Colon (tissue), 2 donors: ENCODE results near the gene MAGI1.

Experiments
- FAIRE-seq: peaks from 2 replicates; lab custom pipeline; 2012; peaks lifted over from hg19 to GRCh38; lab: Jason Lieb, UNC
- donor health status: control.
- donor health status: control.

MAGI1 gene

DNA sequence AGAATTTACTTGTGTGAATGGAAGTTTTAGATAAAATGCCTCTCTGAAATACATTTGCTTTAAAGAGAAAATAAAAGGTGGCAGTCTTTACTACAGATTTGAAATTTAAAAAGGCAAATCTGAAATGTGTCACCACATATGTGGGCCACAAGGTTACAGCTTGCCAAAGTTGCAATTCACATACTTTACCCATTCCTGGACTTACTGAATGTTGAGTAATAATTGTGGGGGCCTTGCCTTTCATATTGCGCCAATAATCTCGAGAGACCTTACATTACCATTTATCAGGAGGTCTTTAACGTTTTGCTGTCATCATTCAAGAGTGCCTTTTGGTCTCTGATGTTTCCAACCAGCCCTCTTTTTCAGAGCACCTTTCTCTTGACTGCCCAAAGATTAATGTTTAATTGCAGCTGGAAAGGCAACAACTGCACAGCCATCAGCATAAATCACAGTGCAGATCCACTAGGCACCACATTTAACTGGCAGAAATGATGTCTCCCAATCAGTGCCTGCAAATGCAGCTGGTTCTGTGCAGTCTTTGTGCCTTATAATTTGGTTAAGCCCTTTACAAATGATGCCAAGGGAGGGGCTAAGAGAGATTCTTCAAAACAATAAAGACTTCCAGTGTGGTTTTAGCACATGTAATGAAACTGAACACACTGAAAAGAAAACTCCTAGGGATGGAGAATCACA, 206.8 kb downstream of the MAGI1 start:
- no peak for FAIRE-seq

DNA sequence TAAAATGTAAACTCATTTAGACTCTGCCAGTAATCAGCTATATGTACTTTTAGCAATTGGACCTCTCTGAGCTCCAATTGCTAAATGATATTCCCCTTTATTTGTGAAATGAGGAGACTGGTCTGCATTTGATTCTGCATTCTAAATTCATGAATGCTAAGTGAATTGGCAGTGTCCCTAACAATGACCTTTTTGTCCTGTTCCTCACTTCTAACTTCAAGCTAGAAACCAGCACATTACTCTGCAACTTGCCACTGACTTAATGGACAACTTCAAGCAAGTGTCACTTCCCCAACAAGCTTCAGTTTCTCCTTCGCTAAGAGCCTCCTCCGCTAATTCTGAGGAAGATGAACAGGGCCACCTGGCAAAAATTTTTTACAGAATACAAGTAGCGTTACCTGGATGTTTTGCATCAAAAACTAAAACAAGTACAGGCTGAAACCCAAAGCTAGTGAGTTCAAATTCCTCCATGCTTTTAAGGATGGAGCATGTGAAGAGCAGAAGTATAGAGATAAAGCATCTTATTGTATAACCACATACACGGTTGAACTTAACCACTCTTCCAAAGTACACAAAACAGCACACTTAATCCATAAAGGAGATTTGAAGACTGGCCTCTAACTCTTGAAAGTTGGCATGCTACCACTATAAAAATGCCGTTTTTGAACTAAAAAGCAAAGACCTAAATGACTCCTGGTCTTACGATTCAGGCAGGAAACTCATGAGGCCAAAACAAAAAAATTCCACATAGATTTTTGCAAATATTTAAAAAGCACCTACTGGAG, 207.6 kb downstream of the MAGI1 start:
- FAIRE-seq: no peak

DNA sequence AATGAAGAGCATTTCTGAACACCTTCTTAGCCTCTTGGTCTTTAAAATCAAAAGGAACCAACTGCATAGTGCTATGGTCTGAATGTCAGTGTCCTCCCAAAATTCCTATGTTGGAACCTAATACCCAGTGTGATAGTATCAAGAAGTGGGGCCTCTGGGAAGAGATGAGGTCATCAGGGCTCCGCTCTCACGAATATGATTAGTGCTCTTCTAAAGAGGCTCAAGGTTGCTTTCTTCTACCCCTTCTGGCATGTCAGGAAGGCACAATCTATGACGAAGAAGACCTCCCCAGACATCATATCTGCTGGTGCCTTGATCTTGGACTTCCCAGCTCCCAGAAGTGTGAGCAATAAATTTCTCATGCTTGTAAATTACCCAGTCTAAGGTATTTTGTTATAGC, 209.5 kb downstream of the MAGI1 start:
- no peak for FAIRE-seq

DNA sequence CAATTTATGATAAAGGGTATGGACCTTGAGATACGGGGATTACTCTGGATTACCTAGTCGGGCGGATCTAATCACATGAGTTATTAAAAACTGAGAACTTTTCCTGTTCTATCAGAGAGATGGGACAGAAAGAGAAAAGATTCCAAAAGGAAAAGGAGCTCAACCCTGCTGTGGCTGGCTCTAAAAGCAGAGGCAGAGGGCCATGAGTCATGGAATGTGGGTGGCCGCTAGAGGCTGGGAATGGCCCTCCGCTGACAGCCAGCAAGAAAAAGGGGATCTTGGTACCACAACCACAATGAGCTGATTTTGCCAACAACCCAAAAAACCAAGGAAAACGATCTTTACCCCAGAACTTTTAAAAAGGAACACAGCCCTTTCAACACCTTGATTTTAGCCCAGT, 210.0 kb downstream of the MAGI1 start:
- FAIRE-seq: no peak

DNA sequence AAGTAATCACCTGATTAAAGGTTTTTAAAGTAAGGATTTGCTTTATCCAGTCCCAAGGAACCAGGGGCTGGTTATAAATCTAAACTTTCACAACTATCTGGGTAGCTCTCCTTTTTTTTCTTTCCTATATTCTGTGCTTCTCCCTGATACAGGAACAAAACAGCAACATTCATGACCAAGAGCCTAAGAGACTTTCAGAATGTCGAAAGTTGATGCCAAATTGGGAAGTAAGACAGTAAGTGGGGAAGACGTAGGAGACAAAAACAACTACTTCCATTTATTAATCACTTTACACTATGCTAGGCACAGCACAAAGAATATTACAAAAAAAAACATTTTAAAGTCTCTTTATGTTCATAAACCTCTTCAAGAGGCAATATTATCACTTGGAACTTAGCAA, 211.6 kb downstream of the MAGI1 start:
- FAIRE-seq: no peak

DNA sequence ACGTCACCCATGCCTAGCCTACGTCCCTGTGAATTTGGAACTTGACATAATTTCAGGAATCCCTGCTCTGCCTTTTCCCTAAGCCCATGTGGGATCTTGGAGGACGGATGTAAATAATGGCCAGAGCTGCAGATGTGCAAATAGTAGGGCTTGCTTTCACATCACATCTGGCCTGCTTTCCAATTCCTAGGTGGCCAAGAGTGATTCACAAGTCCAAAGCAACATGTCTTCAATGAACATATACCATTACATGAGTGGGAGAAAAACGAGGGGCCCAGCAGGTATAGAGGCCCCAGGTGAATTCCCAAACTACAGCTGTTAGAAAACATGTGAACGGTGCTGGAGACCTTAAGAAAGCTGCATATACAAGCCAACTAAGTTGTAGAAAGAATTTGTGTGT, 214.6 kb downstream of the MAGI1 start:
- no peak for FAIRE-seq

DNA sequence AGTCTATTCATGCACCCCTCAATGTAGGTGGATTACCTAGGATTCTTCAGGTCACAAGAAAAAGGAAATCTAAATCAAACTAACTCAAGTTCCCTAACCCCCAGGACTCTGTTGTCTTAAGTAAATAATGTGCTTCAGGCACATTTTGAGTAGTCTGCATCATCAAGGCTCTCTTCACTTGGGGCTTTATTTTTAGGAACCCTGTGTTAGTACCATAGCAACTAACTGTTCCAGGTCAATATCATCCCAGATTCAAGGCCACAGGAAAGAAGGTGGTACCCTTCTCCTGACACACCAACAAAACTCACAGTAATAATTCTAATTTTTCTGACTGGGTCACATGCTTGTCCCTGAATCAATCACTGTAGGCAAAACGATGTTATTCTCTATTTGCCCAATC, 218.1 kb downstream of the MAGI1 start:
- no peak for FAIRE-seq

DNA sequence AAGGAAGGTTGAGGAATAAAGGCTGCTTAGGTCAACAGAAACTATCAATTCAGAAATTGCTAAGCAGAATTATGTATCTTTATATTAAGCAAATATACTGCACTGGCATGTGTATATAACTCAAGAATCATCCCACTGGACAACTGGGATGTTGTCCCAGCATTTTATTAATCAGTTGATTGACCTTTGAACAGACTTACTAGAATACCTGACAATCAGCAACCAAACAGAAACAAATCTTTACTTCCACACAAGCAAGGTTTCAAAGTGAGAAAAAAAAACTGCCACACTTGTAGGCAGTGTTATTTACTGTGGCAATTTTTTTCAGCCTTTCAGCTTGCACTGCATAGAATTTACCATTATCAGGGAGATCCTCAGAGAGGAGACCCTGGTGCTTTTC, 218.8 kb downstream of the MAGI1 start:
- no peak for FAIRE-seq

DNA sequence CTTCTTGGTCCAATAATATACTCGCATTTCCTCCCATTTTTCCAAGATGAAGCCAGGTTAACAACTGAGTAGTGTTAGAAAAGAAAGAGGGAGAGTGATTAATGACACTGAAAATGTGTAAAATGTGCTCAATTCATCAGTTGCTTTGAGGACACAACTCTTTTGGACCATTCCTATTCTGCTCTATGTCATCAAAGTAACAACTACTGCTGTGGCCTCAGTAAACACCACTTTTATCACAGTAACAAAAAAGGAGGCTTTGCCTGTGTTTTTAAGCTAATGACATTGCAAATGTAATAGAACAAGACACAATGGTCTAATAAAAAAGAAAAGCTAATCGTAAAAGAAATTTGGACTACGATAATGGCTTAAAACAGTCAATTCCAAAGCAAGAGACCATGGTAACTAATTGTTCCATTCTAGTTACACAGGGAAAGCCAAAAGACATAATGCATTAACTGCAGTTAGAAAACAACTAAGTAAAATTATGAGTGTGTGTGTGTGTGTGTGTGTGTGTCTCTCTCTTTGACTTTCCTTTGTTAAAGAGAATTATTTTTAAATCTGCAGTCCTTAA, 221.1 kb downstream of the MAGI1 start:
- FAIRE-seq: no peak

DNA sequence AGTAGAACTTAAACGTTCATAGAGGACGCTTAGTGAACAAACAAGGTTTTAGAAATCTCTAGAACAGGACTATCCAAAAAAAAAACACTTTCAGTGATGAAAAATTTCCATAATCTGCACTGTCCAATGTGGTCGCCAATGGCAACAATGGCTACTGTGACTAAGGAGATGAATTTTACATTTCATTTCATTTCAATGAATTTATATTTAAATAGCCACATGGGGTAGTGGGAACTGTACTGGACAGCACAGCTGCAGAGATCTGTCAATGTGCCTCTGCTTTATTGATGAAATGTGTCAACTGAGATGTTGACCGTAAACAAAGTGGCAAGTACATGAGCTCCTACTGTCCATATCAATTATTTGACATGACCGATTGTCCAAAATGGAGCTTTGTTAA, 222.5 kb downstream of the MAGI1 start:
- no peak for FAIRE-seq

DNA sequence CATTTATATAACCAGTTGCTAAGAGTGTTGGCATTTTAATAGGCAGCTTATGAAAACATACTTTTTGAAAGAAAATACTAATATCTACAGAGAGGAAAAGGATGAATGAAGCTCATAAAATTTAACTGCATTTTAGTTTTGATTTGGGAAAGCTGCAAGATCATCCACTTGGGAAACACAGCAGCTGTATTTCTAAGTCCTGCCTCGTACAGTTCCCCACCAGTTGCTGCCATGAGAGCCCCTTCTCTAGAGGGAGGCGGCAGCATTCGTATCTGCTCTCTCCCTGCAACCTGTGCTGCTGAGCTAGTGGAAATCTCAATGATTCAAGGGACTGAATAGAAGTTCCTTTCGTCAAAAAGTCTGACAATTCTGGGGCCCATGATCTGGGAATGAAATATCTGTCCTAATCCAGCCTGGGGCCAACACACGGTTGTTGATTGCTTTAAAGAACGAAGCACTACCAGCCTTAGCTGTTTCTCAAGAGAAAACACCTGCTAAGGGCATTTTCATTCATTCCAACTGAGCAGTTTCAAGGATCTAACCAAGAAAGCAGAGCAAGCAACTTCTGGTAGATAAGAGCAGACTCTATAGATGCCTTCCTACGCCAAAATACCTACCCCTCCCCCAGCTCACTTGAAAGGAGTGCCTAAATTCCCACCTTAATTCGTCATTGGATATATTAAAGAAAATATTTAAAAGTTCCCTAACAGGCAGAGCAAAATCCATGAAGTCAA, 223.7 kb downstream of the MAGI1 start:
- no peak for FAIRE-seq

DNA sequence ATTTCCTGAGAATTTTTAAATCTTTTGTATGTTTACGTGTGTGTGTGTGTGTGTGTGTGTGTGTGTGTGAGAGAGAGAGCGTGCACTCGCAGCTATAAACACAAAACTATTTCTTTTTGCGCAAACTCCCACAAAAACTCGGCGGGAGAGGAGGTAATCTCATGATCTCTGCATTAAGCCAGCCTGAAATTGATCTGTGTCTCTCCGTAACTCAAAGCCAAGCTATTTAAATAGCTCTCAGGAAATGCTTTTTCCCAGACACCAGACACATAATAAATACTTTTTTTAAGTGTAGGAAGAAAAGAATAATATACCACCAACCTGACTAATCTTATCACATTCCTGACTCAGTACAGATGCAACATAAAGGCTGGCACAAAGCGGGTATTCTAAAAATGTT, 226.8 kb downstream of the MAGI1 start:
- FAIRE-seq: no peak

DNA sequence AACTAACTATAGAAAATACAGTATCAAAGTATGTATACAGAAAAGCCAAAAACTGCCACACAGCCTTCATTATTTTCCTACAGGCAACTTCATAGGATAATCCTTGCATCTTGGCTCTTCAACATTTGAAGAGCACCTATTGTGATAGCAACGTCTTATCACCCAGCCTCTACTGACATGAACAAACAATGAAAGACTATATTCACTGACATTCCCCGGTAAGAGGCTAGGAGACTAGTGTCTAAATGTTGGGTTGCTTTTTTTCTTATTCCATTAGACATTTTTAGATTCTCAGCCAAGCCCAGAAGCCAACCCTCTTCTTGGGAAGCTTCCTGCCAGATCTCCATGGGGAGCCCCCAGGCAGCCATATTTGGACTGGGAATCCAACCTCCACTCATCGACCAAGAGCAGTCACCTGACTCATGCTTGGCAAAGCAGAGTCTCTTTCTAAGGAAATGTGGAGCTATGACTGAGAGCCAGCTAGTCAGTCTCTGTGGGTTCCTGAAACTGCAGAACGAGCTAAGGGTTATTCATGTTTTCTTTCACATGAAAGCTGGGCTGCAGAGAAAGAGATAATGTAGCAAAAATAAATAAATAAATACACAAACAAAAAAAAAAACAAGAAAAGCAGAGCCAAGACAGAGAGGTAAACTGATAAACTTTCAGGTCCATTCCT, 227.5 kb downstream of the MAGI1 start:
- no peak for FAIRE-seq

DNA sequence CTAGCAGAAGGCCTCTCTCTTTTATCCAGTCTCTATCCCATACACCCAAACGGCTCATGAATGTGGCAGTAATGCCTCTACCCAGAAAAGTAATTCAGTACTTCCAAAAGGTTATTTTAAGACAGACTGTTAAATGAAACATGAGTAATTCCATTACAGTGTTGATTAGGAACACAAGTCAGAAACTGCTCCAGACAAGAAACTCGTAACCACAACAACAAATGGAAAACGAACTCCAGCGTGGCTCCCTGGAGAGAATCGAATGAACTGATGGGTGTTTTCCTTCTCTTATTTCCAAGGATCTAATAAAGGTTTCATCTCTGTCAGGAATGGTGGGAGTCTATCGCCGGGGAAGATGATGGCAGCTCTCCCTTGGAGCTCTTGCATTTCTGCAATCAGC, 228.4 kb downstream of the MAGI1 start:
- FAIRE-seq: no peak

DNA sequence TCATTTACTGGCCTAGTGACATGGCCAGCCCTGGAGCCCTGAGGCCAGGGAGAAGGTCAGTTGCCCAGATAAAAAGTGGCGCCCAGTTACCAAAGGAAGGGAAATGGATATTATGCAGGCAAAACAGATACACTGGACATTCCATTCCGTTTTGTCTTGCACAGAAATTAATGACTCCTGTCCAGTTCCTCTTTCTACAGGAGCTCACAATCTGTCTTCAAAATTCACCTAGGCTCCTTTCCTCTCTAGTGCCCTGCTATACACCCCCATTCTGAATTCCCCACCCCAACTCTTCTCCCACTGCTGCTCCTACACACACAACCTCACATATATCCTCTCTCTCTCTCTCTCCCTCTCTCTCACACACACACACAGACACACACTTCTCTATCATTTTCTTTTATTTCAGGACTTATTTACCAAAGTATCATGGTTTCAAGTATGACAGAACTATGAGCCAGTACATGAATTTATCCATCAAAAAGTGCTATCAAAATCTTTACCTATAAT, 229.0 kb downstream of the MAGI1 start:
- no peak for FAIRE-seq

DNA sequence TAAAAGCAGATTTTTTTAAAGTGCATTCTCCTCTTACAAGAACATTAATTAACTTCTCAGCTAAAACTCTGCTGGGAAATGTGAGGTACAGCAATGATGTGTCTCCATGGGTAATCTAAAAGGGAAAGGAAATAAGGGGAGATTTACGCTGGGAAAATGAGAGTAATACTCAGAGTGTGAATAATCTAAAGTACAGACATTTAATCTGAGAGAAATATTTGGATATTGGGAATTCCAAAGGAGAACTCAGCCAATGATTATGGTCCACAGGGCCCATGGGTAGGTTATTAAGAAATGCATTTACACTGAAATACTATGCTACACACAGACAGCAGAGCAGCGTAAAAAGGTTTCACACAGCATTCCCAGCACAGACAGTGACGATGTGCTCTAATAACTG, 229.9 kb downstream of the MAGI1 start:
- FAIRE-seq: no peak

DNA sequence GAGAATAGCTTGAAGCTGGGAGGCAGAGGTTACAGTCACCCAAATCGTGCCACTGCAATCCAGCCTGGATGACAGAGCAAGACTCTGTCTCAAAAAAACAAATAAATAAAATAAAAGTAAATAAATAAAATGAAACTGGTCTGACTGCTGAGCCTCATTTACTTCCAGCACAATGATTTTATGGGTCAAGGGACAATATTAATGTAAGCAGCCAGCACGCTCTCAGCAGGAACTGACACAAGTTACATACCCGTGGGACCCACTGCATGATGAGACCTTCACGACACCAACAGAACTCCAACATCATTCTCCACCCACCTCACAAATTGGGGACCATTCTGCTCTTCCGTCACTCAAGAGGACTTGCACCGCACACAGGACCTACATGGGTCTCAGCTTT, 230.3 kb downstream of the MAGI1 start:
- no peak for FAIRE-seq

DNA sequence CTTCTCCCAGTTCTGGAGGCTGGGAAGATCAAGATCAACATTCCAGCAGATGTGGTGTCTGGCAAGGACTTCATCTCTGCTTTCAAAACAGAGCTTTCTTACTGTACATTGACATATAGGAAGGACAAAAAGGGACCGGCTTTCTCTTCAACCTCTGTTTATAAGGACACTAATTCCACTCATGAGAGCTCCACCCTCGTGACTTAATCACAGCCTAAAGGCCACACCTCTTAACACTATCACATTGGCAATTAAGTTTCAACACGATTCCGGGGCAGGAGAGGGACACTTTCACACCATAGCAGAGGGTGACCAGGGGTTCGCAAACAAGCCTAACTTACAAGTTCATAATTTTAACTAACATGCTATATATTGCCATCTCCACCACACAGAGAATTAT, 231.5 kb downstream of the MAGI1 start:
- FAIRE-seq: no peak

DNA sequence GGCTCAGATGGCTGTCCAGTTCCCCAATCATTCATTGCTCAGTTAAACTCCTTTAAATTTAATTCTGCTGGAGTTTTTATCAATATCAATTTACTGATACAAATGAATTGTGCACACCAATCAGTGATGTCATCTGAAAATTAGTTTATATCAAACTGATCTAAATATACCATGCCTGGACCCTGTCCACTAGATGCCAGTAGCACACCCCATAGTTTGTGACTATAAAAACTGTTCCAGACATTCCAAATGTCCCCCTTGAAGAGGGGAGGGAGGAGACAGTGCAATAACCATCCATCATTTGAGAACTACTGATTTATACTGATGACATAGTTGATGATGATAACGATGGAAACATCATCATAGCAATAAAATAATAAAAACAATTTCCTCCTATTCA, 232.1 kb downstream of the MAGI1 start:
- FAIRE-seq: no peak

DNA sequence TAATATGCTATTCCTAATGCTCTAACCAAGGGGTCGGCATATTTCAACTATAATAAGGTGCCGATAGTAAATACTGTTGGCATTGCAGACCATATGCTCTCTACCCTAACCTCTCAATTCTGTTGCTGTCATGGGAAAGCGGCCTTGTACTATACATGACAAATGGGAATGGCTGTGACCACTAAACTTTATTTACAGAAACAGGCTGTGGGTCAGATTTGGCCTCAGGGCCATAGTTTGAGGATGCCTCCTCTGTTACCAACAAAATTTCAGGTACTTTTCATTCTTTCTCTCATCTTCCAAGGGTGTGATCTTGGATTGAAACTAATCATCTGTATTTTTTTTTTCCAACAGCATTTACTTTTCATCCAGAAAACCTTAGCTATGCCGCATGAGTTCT, 242.0 kb downstream of the MAGI1 start:
- FAIRE-seq: no peak

DNA sequence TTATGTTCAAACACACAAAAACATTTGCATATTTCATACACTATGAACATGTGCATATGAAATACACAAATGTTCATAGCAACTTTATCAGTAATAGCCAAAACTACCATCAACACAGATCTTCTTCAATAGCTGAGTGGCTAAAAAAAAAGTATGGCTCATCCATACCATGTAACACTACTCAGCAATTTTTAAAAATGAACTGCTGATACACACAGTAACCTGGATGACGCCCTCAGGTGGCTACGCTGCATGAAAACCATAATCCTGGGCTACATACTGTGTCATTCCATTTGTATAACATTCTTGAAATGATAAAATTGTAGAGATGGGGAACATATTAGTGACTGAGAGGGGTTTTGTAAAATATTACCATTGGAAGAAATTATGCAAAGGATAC, 243.6 kb downstream of the MAGI1 start:
- no peak for FAIRE-seq

DNA sequence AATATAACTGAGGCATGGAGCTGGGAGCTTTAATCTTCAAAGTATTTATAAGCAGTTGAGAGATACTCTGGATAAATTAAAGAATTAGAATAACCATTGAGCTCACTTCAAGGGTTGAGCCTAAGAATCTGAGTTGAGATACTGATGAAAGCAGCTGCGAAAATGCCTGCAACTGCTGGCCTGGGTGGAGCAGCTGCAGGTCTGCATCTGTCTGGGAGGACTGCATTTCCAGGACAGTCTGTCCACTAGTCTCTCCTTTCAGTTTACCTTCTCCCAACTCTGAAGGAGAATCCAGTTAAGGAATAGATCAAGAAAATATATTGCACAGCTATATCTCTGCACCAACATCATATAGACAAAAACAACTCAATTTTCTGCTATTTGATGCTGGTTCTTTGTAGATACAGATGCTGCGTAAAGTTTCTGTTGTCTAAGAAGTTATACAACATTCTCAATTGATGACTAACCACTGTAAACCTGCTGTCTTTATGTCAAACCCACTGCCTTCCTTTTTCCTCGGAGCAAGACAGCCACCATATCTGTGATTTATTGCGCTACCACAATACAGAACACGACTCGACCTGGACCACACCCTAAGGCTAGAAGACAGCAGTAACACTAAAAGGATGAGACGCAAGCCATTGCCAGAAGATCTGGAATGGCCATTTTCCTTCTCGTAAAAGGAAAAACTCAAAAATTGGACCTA, 245.1 kb downstream of the MAGI1 start:
- no peak for FAIRE-seq
